HEK293 (cell line): ENCODE data around the gene HSD17B1.
A peak's percentile ranks its signal among the peaks of the same experiment; 100 is the strongest.

ENCODE experiments used
- BCL11B ChIP-seq: fragments of 450-650 bp; formaldehyde crosslinking; IDR thresholded peaks from 2 replicates; pipeline ENCODE4 v1.5.1; 2016; ENCODE audit warnings: low read depth, missing biosample characterization, missing genetic modification characterization
- CTCF ChIP-seq: fragments of 450-650 bp; formaldehyde crosslinking; IDR thresholded peaks from 2 replicates; pipeline ENCODE4 v1.5.1; 2016; ENCODE audit warnings: missing biosample characterization, missing genetic modification characterization
- GLIS1 ChIP-seq: fragments of 450-650 bp; formaldehyde crosslinking; IDR thresholded peaks from 2 replicates; pipeline ENCODE4 v1.5.1; 2016; ENCODE audit warnings: missing biosample characterization, missing genetic modification characterization
- HOXD13 ChIP-seq: sonication (generic); formaldehyde crosslinking; IDR thresholded peaks from 2 replicates; pipeline ENCODE4 v1.8.0; 2022; ENCODE audit warnings: missing genetic modification reagents, borderline replicate concordance
- KLF10 ChIP-seq: fragments of 450-650 bp; IDR thresholded peaks from 2 replicates; pipeline ENCODE4 v1.5.1; 2018; ENCODE audit warnings: missing biosample characterization, mild to moderate bottlenecking, missing genetic modification characterization
- KLF7 ChIP-seq: fragments of 450-650 bp; formaldehyde crosslinking; IDR thresholded peaks from 2 replicates; pipeline ENCODE4 v1.5.1; 2016; ENCODE audit warnings: missing biosample characterization, missing genetic modification characterization, borderline replicate concordance
- KLF8 ChIP-seq: fragments of 450-650 bp; formaldehyde crosslinking; IDR thresholded peaks from 2 replicates; pipeline ENCODE4 v1.5.1; 2016; ENCODE audit warnings: missing biosample characterization, missing genetic modification characterization
- OSR2 ChIP-seq: fragments of 450-650 bp; formaldehyde crosslinking; IDR thresholded peaks from 2 replicates; pipeline ENCODE4 v1.5.1; 2016; ENCODE audit warnings: missing biosample characterization, missing genetic modification characterization
- SCRT2 ChIP-seq: fragments of 450-650 bp; formaldehyde crosslinking; IDR thresholded peaks from 2 replicates; pipeline ENCODE4 v1.5.1; 2016; ENCODE audit warnings: missing biosample characterization, missing genetic modification characterization
- SP2 ChIP-seq: fragments of 450-650 bp; formaldehyde crosslinking; IDR thresholded peaks from 2 replicates; pipeline ENCODE4 v1.5.1; 2016; ENCODE audit warnings: missing biosample characterization, missing genetic modification characterization
- SP3 ChIP-seq: fragments of 450-650 bp; formaldehyde crosslinking; IDR thresholded peaks from 2 replicates; pipeline ENCODE4 v1.5.1; 2016; ENCODE audit warnings: missing biosample characterization, missing genetic modification characterization
- SP7 ChIP-seq: fragments of 450-650 bp; formaldehyde crosslinking; IDR thresholded peaks from 2 replicates; pipeline ENCODE4 v1.5.1; 2016; ENCODE audit warnings: missing biosample characterization, missing genetic modification characterization
- ZBTB17 ChIP-seq: fragments of 450-650 bp; formaldehyde crosslinking; IDR thresholded peaks from 2 replicates; pipeline ENCODE4 v1.5.1; 2016; ENCODE audit warnings: missing biosample characterization, missing genetic modification characterization
- ZFP69B ChIP-seq: fragments of 450-650 bp; formaldehyde crosslinking; IDR thresholded peaks from 2 replicates; pipeline ENCODE4 v1.5.1; 2016; ENCODE audit warnings: missing biosample characterization, missing genetic modification characterization
- ZNF132 ChIP-seq: fragments of 450-650 bp; formaldehyde crosslinking; IDR thresholded peaks from 2 replicates; pipeline ENCODE4 v1.5.1; 2017; ENCODE audit warnings: missing biosample characterization, missing genetic modification characterization, borderline replicate concordance
- ZNF16 ChIP-seq: fragments of 450-650 bp; formaldehyde crosslinking; IDR thresholded peaks from 2 replicates; pipeline ENCODE4 v1.5.1; 2016; ENCODE audit warnings: low read depth, missing biosample characterization, missing genetic modification characterization
- ZNF184 ChIP-seq: fragments of 450-650 bp; IDR thresholded peaks from 2 replicates; pipeline ENCODE4 v1.5.1; 2018; ENCODE audit warnings: missing biosample characterization, mild to moderate bottlenecking, missing genetic modification characterization
- ZNF223 ChIP-seq: fragments of 450-650 bp; formaldehyde crosslinking; IDR thresholded peaks from 2 replicates; pipeline ENCODE4 v1.5.1; 2016; ENCODE audit warnings: missing biosample characterization, missing genetic modification characterization
- ZNF23 ChIP-seq: fragments of 450-650 bp; formaldehyde crosslinking; IDR thresholded peaks from 2 replicates; pipeline ENCODE4 v1.5.1; 2016; ENCODE audit warnings: missing biosample characterization, missing genetic modification characterization, borderline replicate concordance
- ZNF266 ChIP-seq: fragments of 450-650 bp; formaldehyde crosslinking; IDR thresholded peaks from 2 replicates; pipeline ENCODE4 v1.5.1; 2016; ENCODE audit warnings: missing biosample characterization, missing genetic modification characterization, low read depth
- ZNF274 ChIP-seq, 2 experiments: fragments of 200-500 bp in 1 of 2; fragments of 450-650 bp in 1 of 2; sonication (Bioruptor generic) in 1 of 2; formaldehyde crosslinking in 1 of 2; IDR thresholded peaks; 2 replicates each; pipeline versions ENCODE4 v1.5.1 to v1.6.1; 2014 to 2016; ENCODE audit warnings: borderline replicate concordance in 1 of 2, inconsistent platforms in 1 of 2, low read length in 1 of 2, missing biosample characterization in 1 of 2, missing genetic modification characterization in 1 of 2
- ZNF501 ChIP-seq: fragments of 450-650 bp; formaldehyde crosslinking; IDR thresholded peaks from 2 replicates; pipeline ENCODE4 v1.5.1; 2016; ENCODE audit warnings: missing biosample characterization, missing genetic modification characterization
- ZNF510 ChIP-seq: fragments of 450-650 bp; formaldehyde crosslinking; IDR thresholded peaks from 2 replicates; pipeline ENCODE4 v1.5.1; 2018; ENCODE audit warnings: mild to moderate bottlenecking, missing genetic modification characterization, missing biosample characterization; ENCODE audit not compliant: insufficient replicate concordance
- ZNF521 ChIP-seq: fragments of 450-650 bp; formaldehyde crosslinking; IDR thresholded peaks from 2 replicates; pipeline ENCODE4 v1.5.1; 2017; ENCODE audit warnings: missing biosample characterization, mild to moderate bottlenecking, missing genetic modification characterization
- ZNF530 ChIP-seq: fragments of 450-650 bp; formaldehyde crosslinking; IDR thresholded peaks from 2 replicates; pipeline ENCODE4 v1.5.1; 2016; ENCODE audit warnings: low read depth, missing biosample characterization, missing genetic modification characterization
- ZNF596 ChIP-seq: fragments of 450-650 bp; IDR thresholded peaks from 2 replicates; pipeline ENCODE4 v1.5.0; 2018; ENCODE audit warnings: missing biosample characterization, mild to moderate bottlenecking, missing genetic modification characterization, moderate library complexity
- ZNF626 ChIP-seq: fragments of 450-650 bp; sonication (Bioruptor Pico); formaldehyde crosslinking; IDR thresholded peaks from 2 replicates; pipeline ENCODE4 v1.5.1; 2018; ENCODE audit warnings: missing biosample characterization, missing genetic modification characterization, inconsistent platforms
- ZNF654 ChIP-seq: fragments of 450-650 bp; formaldehyde crosslinking; IDR thresholded peaks from 2 replicates; pipeline ENCODE4 v1.5.1; 2016; ENCODE audit warnings: low read depth, missing biosample characterization, missing genetic modification characterization
- ZNF677 ChIP-seq: fragments of 450-650 bp; IDR thresholded peaks from 2 replicates; pipeline ENCODE4 v1.5.0; 2018; ENCODE audit warnings: missing biosample characterization, mild to moderate bottlenecking, missing genetic modification characterization, moderate library complexity
- ZNF747 ChIP-seq: fragments of 450-650 bp; formaldehyde crosslinking; IDR thresholded peaks from 2 replicates; pipeline ENCODE4 v1.5.1; 2016; ENCODE audit warnings: missing biosample characterization, missing genetic modification characterization
- ZNF785 ChIP-seq: fragments of 450-650 bp; formaldehyde crosslinking; IDR thresholded peaks from 2 replicates; pipeline ENCODE4 v1.5.1; 2016; ENCODE audit warnings: missing biosample characterization, missing genetic modification characterization
- ZNF791 ChIP-seq: fragments of 450-650 bp; formaldehyde crosslinking; IDR thresholded peaks from 2 replicates; pipeline ENCODE4 v1.5.1; 2016; ENCODE audit warnings: missing biosample characterization, missing genetic modification characterization
- ZSCAN16 ChIP-seq: fragments of 450-650 bp; formaldehyde crosslinking; IDR thresholded peaks from 2 replicates; pipeline ENCODE4 v1.5.1; 2016; ENCODE audit warnings: missing biosample characterization, missing genetic modification characterization
- TF ChIP-seq, protein P1 (sequence below): fragments of 450-650 bp; formaldehyde crosslinking; IDR thresholded peaks from 2 replicates; pipeline ENCODE4 v1.5.1; 2016; ENCODE audit warnings: missing biosample characterization, missing genetic modification characterization
- TF ChIP-seq, protein P2 (sequence below): fragments of 450-650 bp; formaldehyde crosslinking; IDR thresholded peaks from 2 replicates; pipeline ENCODE4 v1.5.1; 2016; ENCODE audit warnings: missing biosample characterization, missing genetic modification characterization, borderline replicate concordance

Gene HSD17B1

DNA sequence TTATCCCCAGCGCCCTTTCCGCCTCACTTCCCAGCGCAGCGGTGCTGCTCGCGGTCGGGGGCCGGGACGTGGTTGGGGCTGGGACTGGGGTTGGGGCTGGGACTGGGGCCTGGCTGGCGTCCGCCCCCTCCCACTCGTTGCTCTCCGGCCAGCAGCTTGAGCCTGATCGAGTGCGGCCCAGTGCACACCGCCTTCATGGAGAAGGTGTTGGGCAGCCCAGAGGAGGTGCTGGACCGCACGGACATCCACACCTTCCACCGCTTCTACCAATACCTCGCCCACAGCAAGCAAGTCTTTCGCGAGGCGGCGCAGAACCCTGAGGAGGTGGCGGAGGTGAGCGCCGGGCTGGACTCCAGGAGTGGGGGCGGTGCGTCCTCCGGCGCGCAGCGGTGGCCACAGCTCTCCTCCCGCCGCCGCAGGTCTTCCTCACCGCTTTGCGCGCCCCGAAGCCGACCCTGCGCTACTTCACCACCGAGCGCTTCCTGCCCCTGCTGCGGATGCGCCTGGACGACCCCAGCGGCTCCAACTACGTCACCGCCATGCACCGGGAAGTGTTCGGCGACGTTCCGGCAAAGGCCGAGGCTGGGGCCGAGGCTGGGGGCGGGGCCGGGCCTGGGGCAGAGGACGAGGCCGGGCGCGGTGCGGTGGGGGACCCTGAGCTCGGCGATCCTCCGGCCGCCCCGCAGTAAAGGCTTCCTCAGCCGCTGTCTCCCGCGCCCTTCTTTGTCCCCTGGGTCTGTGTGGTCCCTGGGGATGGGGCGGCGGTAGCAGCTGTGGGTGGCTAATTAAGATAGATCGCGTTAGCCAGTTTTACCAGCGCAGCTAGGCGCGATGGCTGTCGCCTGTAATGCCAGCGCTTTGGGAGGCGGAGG, 1.8 kb downstream of the HSD17B1 start (continued):
- TF ChIP-seq, protein P1, sequence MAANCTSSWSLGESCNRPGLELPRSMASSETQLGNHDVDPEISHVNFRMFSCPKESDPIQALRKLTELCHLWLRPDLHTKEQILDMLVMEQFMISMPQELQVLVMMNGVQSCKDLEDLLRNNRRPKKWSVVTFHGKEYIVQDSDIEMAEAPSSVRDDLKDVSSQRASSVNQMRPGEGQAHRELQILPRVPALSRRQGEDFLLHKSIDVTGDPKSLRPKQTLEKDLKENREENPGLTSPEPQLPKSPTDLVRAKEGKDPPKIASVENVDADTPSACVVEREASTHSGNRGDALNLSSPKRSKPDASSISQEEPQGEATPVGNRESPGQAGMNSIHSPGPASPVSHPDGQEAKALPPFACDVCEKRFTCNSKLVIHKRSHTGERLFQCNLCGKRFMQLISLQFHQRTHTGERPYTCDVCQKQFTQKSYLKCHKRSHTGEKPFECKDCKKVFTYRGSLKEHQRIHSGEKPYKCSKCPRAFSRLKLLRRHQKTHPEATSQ (tag by site-specific recombination) = 0 out of 2 replicates have a peak, but pooled peaks have one; percentile 19
- TF ChIP-seq ZNF626 (tag by site-specific recombination) = no peak
- TF ChIP-seq HOXD13 (CRISPR knock-in tag) = no peak
- TF ChIP-seq SP7 (tag by site-specific recombination) = peak; percentile 68
- no peak for TF ChIP-seq SCRT2 (tag by site-specific recombination)
- no peak for TF ChIP-seq ZNF184
- TF ChIP-seq ZNF223 (tag by site-specific recombination) = no peak
- TF ChIP-seq ZNF23 (tag by site-specific recombination) = no peak
- no peak for TF ChIP-seq ZNF266 (tag by site-specific recombination)
- TF ChIP-seq OSR2 = peak; percentile 10
- no peak for TF ChIP-seq ZNF510
- peak; percentile 97 for TF ChIP-seq ZBTB17 (tag by site-specific recombination)
- TF ChIP-seq, protein P2, sequence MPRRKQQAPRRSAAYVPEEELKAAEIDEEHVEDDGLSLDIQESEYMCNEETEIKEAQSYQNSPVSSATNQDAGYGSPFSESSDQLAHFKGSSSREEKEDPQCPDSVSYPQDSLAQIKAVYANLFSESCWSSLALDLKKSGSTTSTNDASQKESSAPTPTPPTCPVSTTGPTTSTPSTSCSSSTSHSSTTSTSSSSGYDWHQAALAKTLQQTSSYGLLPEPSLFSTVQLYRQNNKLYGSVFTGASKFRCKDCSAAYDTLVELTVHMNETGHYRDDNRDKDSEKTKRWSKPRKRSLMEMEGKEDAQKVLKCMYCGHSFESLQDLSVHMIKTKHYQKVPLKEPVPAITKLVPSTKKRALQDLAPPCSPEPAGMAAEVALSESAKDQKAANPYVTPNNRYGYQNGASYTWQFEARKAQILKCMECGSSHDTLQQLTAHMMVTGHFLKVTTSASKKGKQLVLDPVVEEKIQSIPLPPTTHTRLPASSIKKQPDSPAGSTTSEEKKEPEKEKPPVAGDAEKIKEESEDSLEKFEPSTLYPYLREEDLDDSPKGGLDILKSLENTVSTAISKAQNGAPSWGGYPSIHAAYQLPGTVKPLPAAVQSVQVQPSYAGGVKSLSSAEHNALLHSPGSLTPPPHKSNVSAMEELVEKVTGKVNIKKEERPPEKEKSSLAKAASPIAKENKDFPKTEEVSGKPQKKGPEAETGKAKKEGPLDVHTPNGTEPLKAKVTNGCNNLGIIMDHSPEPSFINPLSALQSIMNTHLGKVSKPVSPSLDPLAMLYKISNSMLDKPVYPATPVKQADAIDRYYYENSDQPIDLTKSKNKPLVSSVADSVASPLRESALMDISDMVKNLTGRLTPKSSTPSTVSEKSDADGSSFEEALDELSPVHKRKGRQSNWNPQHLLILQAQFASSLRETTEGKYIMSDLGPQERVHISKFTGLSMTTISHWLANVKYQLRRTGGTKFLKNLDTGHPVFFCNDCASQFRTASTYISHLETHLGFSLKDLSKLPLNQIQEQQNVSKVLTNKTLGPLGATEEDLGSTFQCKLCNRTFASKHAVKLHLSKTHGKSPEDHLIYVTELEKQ (tag by site-specific recombination) = no peak
- no peak for TF ChIP-seq ZNF16
- TF ChIP-seq SP2 (tag by site-specific recombination) = peak; percentile 67
- TF ChIP-seq KLF10 (tag by site-specific recombination) = peak; percentile 76; the same call in 1 of the 2 replicates
- no peak for TF ChIP-seq ZNF596
- TF ChIP-seq ZNF274 (IDR thresholded peaks at IDR 0.05; ENCODE audit: low read length) = no peak
- TF ChIP-seq ZNF274 (tag by site-specific recombination; IDR thresholded peaks at IDR 0.05; ENCODE audit: borderline replicate concordance) = no peak
- TF ChIP-seq ZFP69B (tag by site-specific recombination) = peak; percentile 19; the same call in 1 of the 2 replicates
- TF ChIP-seq KLF7 (tag by site-specific recombination) = 0 out of 2 replicates have a peak, but pooled peaks have one; percentile 37
- peak; percentile 73 for TF ChIP-seq CTCF (tag by site-specific recombination)
- TF ChIP-seq KLF8 = peak; percentile 70; the same call in 1 of the 2 replicates
- no peak for TF ChIP-seq ZNF677
- peak; percentile 92 for TF ChIP-seq GLIS1 (tag by site-specific recombination)
- TF ChIP-seq ZNF521 (tag by site-specific recombination) = no peak
- TF ChIP-seq ZNF791 (tag by site-specific recombination) = no peak
- TF ChIP-seq ZNF501 (tag by site-specific recombination) = peak; percentile 81
- peak; percentile 72 for TF ChIP-seq SP3
- TF ChIP-seq ZNF654 (tag by site-specific recombination) = no peak
- TF ChIP-seq ZNF747 = no peak
- TF ChIP-seq ZSCAN16 = no peak
- TF ChIP-seq BCL11B (tag by site-specific recombination) = no peak
- no peak for TF ChIP-seq ZNF132 (tag by site-specific recombination)
- TF ChIP-seq ZNF530 = no peak
- no peak for TF ChIP-seq ZNF785 (tag by site-specific recombination)
